T-helper 1 cell treated with Interleukin-12 subunit alpha and Interleukin-12 subunit beta and Interleukin-4 antibody, amounts not matched to agents 30 μg/mL and 1 μg/mL, for 36 hours (primary cell): ENCODE measurements around the gene MRGPRE.

Source experiments
- H3K27ac Mint-ChIP-seq: one replicate; pipeline ENCODE4 v1.8.0; 2021; ENCODE audit warnings: mild to moderate bottlenecking, mixed read lengths
- H3K27me3 Mint-ChIP-seq: one replicate; pipeline ENCODE4 v1.8.0; 2021; ENCODE audit warnings: low read depth, mixed read lengths
- H3K36me3 Mint-ChIP-seq: one replicate; pipeline ENCODE4 v1.8.0; 2021; ENCODE audit warnings: low read depth, mixed read lengths
- H3K4me1 Mint-ChIP-seq: one replicate; pipeline ENCODE4 v1.8.0; 2021; ENCODE audit warnings: low read depth, mixed read lengths
- H3K4me3 Mint-ChIP-seq: one replicate; pipeline ENCODE4 v1.8.0; 2021; ENCODE audit warnings: mild to moderate bottlenecking, moderate library complexity, mixed read lengths
- H3K9me3 Mint-ChIP-seq: one replicate; pipeline ENCODE4 v1.8.0; 2021; ENCODE audit warnings: mixed read lengths

The MRGPRE gene

DNA sequence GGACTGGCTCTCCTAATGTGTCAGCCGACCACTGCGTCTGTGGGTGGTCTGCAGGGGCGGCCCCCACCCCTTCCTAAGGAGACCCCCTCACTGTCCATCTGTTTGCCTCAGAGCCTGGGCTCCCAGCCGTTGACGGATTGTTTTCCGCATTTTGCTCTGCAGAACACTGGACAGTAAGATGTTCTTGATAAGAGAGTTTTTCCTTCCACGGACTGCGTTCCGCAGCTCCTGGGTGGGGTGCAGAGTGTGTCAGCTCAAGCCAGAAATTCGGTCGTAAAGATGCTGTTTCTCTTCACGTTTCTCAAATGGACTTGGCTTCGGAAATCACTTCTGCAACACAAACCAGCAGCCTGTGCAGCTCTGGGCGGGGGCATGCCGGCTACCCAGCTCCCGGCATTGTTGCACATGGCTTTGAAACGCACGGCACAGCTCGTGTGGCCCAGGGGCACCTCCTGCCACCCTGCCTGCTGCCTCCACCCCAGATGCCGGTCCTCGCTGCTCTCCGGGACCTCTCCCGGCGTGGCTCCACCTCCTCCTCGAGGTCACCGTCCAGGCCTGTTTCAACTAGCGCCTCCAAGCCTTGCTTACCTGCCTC is 10.7 kb downstream of the MRGPRE start:
- Mint-ChIP-seq H3K27me3 (peaks cover 3% of the 10 kb centered on the region), H3K36me3 (no peaks in the 10 kb centered on the region), H3K9me3 (no peaks in the 10 kb centered on the region), H3K4me1 (no peaks in the 10 kb centered on the region), H3K27ac (no peak overlapping the region), H3K4me3 (no peak overlapping the region)

DNA sequence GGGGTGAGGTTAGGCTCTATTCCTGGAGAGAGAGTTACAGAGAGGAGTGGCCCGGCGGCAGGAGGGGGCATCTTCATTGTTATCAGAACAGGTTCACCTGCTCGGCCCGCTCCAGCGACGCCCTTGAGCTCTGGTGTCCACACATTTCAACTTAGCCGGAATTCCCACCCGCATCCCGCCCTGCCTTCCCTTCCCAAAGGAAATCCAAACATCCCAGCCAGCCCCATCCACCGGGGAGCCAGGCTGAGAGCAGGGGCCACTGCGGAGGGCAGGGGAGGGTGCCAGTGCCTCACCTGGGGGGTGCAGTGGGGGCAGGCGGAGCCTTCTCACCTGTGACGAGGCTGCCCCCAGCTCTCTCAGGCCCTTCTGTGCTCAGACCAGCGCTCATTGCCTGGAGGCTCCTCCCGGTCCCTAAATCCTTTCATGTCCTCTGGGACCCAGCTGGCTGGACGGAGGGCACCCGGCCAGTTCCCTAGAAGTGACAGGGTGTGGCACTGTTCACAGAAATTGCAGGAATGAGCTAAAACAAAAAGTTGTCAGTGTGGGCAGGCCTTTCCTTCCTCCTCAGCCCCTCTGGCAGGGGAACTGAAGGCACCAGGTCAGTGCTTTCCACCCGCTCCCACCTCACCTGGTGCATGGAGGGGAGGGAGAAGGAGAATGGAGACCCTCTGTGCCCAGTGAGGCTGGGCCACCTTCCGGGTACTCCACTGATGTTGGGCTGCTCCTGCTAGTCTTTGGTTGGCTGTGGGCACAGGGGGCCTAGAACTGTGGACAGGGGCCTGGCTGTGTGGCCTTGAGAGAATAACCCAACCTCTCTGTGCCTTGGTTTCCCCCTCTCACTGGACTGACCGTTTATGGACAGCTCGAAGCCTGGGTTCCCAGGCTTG is 11.5 kb downstream of the MRGPRE start:
- no peak overlapping the region for H3K4me3 Mint-ChIP-seq
- H3K9me3 Mint-ChIP-seq = no peaks in the 10 kb centered on the region
- H3K27me3 Mint-ChIP-seq = peaks cover 3% of the 10 kb centered on the region
- no peaks in the 10 kb centered on the region for H3K36me3 Mint-ChIP-seq
- H3K4me1 Mint-ChIP-seq = no peaks in the 10 kb centered on the region
- no peak overlapping the region for H3K27ac Mint-ChIP-seq

DNA sequence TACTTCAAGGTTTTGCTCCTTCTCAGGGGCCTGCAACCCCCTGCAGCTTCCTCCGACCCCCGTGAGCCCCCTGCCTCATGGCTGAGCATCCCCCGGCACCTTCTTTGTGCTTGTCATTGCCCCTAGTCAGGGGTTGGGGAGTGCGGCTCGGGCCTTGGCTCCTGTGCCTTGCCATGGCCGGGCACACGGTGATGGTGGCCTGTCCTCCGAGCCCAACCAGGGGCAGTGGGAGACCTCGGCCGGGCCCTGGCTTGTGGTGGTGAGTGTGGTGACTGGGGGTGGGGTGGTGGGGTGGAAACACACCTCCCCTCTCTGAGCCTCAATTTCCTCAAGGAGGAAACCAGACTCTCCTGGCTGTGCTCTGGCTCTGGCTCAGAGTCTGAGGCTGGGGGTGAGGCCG is 12.1 kb downstream of the MRGPRE start:
- Mint-ChIP-seq H3K27me3 (peaks cover 3% of the 10 kb centered on the region), H3K36me3 (no peaks in the 10 kb centered on the region), H3K27ac (no peak overlapping the region), H3K4me3 (no peak overlapping the region), H3K4me1 (no peaks in the 10 kb centered on the region), H3K9me3 (no peaks in the 10 kb centered on the region)

DNA sequence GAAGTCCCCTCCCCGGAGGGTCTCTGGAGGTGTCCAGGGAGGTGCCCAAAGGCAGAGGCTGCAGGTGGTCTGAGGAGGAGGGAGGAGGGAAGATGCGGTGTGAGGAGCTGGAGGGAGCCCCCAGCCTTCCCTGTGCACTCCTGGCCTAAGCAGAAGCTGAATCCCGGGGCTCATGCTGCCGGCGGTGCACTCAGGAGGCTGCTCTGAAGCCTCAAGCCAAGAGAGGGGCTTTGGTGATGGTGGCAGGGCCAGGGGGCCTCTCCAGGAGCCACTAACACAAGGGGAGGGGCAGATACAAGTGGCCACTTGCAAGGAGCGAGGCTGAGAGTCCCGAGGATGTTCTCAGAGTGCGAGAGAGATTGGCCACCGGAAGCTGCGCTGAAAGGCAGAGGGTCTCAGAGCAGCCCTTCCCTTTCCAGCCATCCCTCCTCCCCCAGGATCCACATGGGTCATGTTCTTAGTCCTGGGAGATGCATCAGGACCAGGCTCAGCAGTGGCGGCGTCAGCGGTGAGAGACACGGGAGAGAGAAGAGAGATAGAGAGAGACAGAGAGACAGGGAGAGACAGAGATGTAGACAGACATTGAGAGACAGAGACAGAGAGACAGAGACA is 12.8 kb downstream of the MRGPRE start:
- no peaks in the 10 kb centered on the region for H3K36me3 Mint-ChIP-seq
- H3K9me3 Mint-ChIP-seq = no peaks in the 10 kb centered on the region
- no peak overlapping the region for H3K27ac Mint-ChIP-seq
- H3K4me3 Mint-ChIP-seq = no peak overlapping the region
- no peaks in the 10 kb centered on the region for H3K4me1 Mint-ChIP-seq
- peaks cover 3% of the 10 kb centered on the region for H3K27me3 Mint-ChIP-seq

DNA sequence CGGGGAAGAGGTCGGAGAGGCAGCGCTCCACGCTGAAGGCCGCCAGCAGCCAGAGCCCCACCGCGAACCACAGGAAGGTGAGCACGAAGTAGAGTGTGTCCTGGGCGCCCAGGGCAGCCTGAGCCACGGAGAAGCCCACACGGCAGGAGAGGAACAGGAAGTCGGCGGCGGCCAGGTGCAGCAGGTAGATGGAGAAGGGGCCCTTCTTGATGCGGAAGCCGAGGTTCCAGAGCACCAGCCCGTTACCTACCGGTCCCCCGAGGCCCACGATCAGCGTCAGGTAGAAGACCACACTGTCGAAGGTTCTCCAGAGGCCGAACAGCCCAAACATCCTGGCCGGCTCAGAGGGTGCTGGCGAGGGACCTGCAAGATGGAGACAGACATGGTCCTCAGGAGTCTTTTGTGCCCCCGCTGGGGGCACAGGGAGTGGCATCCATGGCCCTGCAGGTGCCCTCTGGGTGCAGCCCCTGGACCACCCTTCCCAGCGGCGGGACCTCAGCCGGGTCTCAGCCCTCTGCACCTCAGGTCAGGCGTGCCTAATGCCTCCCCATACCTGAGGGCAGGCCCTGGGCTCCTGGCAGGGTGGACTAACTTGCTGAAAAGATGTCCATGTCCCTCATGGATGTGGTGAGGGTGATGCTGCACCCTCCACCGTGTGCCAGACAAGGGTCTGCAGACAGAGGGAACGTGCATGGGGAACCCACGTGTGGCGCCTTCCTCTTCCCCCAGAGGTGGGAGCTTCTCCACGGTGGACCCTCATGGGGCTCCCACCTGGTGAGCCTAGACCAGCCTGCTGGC is 13.5 kb downstream of the MRGPRE start, which contains the start of gene MRGPRG:
Gene MRGPRG (minus strand): TSS at position 331 of the 798 bp plus-strand sequence. CDS start 0 bp downstream, at position 331.
- no peak within 1 kb of the TSS for H3K27ac Mint-ChIP-seq
- no peaks in the 10 kb centered on the region for H3K36me3 Mint-ChIP-seq
- H3K4me3 Mint-ChIP-seq = no peak within 1 kb of the TSS
- H3K4me1 Mint-ChIP-seq = no peaks in the 10 kb centered on the region
- no peaks in the 10 kb centered on the region for H3K9me3 Mint-ChIP-seq
- H3K27me3 Mint-ChIP-seq = peaks cover 3% of the 10 kb centered on the region

DNA sequence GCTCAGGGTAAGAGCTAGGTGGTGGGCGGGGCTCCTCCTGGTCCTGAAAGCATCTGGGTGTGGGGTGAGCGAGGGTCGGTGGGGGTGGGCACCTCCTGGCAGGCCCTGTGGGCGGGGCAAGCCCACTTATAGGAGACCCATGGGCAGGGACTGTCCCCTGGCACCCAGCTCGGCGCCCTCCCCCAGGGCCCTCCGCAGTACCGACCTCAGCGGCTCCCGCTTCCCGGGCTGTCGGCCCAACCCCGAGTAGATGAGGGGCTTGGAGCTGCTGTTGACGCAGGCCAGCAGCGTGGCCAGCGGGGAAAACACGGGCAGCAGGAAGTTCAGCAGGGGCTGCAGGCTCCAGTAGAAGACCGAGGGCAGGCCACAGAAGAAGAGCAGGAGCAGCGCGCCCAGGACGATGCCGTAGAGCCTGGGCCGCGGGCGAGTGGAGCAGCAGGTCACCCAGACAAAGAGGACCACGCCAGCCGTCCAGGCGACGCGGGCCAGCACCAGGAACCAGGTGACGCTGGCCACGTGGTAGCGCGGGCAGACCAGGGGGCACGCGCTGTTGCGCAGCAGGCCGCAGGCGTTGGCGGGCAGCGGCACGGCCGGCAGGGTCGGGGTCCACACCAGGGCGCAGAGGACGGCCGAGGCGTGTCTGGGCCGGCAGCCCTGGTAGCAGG is 14.3 kb downstream of the MRGPRE start:
- Mint-ChIP-seq H3K27me3 (peaks cover 3% of the 10 kb centered on the region), H3K36me3 (no peaks in the 10 kb centered on the region)

DNA sequence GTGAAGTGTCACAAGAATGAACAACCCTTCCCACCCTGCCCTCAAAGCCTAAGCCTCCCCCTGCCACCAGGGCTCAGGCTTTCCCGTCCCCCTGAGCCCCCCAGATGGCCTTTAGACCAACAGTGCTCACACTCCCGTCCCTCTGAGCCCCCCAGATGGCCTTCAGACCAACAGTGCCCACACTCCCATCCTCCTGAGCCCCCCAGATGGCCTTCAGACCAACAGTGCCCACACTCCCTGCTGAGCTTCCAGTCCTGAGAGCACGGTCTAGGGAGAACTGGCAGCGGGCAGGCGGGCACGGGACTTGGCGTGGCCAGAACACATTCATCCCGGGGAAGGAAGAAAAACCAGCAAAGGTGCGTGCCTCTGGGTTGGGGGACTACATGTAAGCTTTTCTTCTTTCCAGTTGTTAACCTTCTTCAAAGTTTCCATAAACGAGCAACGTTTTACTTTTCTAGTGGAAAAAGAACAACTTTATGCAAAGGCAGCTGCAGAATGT is 16.1 kb downstream of the MRGPRE start:
- no peaks in the 10 kb centered on the region for H3K36me3 Mint-ChIP-seq

More for the DNA sequence above, 14.3 kb downstream of the MRGPRE start:
- H3K4me3 Mint-ChIP-seq = no peak overlapping the region
- H3K4me1 Mint-ChIP-seq = no peaks in the 10 kb centered on the region
- H3K9me3 Mint-ChIP-seq = no peaks in the 10 kb centered on the region
- H3K27ac Mint-ChIP-seq = no peak overlapping the region

DNA sequence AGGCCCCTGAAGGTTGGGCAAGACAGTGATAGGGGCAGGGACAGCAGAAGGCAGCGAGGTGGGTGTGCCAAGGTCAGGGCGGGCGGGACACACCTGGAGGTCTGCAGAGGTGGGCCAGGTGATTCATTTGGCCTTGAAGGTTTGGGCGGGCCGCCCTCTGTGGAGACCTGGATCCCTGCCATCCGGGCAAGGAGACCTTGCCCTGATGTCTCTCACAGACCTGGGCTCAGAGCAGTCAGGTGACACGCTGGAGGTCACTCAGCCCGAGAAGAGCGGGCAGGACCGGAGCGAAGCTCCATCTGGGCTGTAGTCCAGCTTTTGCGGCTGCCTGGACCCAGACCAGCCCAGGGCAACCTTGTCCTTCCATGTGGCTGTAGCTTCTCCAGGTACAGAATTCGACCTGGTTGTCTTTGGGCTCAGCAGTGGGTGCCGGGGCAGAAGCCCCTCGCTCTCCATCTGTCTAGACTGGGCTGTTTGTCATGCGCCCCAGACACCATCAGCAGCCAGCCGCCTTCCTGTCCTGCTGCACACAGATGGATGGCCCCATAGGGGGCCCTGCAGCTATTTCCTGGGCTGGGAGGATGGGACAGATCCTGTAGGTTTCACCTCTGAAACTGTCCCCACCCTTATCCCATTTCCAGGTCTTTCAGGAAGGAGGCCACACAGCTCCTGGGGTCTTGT is 16.7 kb downstream of the MRGPRE start:
- H3K36me3 Mint-ChIP-seq = no peaks in the 10 kb centered on the region
- no peaks in the 10 kb centered on the region for H3K9me3 Mint-ChIP-seq
- H3K27me3 Mint-ChIP-seq = peaks cover 7% of the 10 kb centered on the region
- H3K4me3 Mint-ChIP-seq = no peak overlapping the region
- H3K27ac Mint-ChIP-seq = no peak overlapping the region
- no peaks in the 10 kb centered on the region for H3K4me1 Mint-ChIP-seq

More for the DNA sequence above, 16.1 kb downstream of the MRGPRE start:
- no peaks in the 10 kb centered on the region for H3K9me3 Mint-ChIP-seq
- H3K27ac Mint-ChIP-seq = no peak overlapping the region
- no peak overlapping the region for H3K4me3 Mint-ChIP-seq
- H3K27me3 Mint-ChIP-seq = peaks cover 7% of the 10 kb centered on the region
- H3K4me1 Mint-ChIP-seq = no peaks in the 10 kb centered on the region

DNA sequence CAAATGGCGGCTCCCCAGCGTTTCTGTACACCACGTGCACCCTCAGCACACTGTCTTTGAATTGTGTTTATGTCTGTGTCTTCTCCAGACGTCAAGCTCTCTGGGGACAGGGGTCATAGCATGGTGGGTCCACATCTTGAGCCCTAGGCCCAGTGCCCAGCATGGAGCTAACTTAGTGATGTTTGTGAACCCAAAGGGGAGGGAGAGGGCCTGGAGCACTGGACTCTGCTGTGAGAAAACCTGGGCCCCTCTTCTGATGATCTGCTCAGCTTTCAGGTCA is 17.9 kb downstream of the MRGPRE start:
- Mint-ChIP-seq H3K27ac (no peak overlapping the region), H3K9me3 (no peaks in the 10 kb centered on the region), H3K4me1 (no peaks in the 10 kb centered on the region), H3K27me3 (peaks cover 7% of the 10 kb centered on the region), H3K4me3 (no peak overlapping the region), H3K36me3 (no peaks in the 10 kb centered on the region)

DNA sequence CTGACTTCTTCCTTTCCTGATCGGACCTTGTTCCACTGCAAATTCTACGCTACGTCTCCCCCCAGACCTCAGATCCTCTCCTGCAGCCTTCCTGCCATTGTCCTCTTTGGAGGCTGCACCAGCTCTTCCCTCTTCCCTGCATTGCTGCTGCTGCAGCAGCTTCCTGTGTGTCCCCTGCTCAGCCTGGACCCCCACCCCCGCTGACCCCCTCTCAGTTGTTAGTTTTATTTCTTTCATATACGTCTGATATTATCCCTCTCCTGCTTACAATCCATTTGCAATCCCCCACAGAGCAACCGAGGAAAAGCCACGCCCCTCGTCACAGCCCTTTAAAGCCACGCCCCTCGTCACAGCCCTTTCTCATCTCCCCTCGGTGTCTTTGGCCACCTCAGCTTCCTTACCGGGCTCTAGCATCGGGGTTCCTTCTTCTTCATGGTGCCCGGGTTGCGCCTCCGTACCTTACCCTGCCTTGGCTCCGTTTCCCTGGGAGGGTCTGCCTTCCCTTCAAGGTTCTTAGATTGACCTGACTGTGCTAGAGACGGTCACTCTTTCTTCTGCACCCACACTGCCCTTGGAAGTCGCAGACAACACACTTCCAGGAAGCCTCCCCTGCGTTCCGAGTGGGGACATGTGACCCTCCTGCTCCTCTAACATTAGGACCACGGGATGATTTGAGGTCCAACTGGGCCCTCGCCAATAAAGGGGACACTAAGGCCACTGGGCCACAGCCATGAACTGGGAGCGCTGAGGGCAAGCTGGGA is 18.4 kb downstream of the MRGPRE start:
- Mint-ChIP-seq H3K27ac (no peak overlapping the region), H3K4me3 (no peak overlapping the region)

DNA sequence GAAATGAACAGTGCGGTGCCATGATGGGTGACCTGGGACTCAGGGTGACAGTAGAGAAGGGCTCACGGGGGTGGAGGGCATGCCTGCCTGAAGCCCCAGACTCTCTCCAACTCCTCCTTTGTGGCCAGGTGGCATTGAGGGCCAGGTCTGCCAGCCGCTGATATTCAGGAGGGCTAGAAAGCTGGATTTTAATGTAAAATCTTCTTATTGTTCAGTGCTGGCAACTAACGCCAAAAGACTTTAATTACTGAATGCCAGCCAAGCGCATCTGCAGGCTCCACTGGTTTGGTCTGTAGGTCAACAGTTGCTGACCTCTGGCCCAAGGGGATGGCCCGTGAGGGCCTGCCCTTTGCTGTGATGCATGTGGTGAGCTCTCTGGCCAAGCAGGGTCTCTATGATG is 23.9 kb downstream of the MRGPRE start:
- Mint-ChIP-seq H3K36me3 (no peaks in the 10 kb centered on the region), H3K4me3 (no peak overlapping the region), H3K4me1 (no peaks in the 10 kb centered on the region), H3K27me3 (peaks cover 7% of the 10 kb centered on the region), H3K9me3 (no peaks in the 10 kb centered on the region), H3K27ac (no peak overlapping the region)

More for the DNA sequence above, 18.4 kb downstream of the MRGPRE start:
- no peaks in the 10 kb centered on the region for H3K36me3 Mint-ChIP-seq
- H3K4me1 Mint-ChIP-seq = no peaks in the 10 kb centered on the region
- no peaks in the 10 kb centered on the region for H3K9me3 Mint-ChIP-seq
- H3K27me3 Mint-ChIP-seq = peaks cover 7% of the 10 kb centered on the region

DNA sequence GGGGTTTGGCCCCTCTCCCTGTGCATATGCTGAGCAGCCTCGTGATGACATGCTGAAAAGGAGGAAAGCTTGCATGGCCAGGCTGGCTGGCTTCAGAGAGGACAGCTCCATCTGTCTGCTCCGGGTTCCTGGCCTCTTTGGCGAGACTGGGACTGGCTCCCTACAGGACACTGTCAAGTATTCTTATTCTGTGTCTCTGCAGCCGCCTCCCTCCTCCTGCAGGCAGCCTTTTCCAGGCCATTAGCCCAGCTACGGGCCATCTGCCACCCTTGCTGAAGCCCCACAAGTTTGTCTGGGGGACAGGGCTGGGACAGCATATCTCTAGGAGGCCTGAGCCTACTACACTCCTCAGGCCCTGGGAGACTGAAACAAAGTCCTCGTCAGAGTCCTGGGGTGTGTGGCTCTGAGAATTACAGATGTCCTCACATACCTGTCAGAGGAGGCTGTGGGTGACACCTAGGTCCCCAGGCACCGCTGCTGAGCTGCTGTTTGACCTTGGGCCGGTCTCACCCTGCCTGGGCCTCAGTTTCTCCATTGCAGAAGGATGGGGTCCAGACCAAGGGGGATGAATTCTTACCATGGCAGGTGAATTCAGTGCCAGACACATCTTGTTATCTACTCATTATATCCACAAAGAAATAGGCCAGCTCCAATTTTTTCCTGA is 24.6 kb downstream of the MRGPRE start:
- Mint-ChIP-seq H3K27ac (no peak overlapping the region), H3K36me3 (no peaks in the 10 kb centered on the region), H3K9me3 (no peaks in the 10 kb centered on the region), H3K27me3 (peaks cover 9% of the 10 kb centered on the region), H3K4me1 (no peaks in the 10 kb centered on the region), H3K4me3 (no peak overlapping the region)

DNA sequence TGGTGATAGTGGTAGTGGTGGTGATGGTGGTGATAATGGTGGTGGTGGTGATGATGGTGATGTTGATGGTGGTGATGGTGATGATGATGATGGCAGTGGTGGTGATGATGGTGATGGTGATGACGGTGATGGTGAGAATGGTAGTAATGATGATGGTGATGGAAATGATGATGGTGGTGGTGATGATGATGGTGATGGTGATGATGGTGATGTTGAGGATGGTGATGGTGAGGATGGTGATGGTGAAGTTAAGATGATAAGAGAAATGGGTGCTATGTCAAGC is 25.4 kb downstream of the MRGPRE start:
- no peaks in the 10 kb centered on the region for H3K4me1 Mint-ChIP-seq
- H3K27ac Mint-ChIP-seq = no peak overlapping the region
- H3K36me3 Mint-ChIP-seq = no peaks in the 10 kb centered on the region
- no peaks in the 10 kb centered on the region for H3K9me3 Mint-ChIP-seq
- peaks cover 10% of the 10 kb centered on the region for H3K27me3 Mint-ChIP-seq
- H3K4me3 Mint-ChIP-seq = no peak overlapping the region
